Stimulated activated CD4-positive, alpha-beta T cell treated with anti-CD3 and anti-CD28 coated beads, Interleukin-4, amount 100 ng/mL, for 1 hour (primary cell): Measurements from ENCODE around the gene KRT13.
"Not testable (repeated sequence)": the region's sequence is repeated elsewhere in the genome, so short reads cannot be mapped to it uniquely, and the experiment has no call there.

Experiments used
- DNase-seq: peaks from one replicate; pipeline ENCODE4 v3.0.0-alpha.2; 2020

The KRT13 gene

GRCh38 chr17:41505007-41505808, at the start of gene KRT13:
Gene KRT13, minus strand, starts transcription at chr17:41505612. Its CDS starts 62 bp downstream, at chr17:41505550.
- no peak for DNase-seq

- no peak for DNase-seq
Measured at GRCh38 chr17:41553987-41554680, 48.7 kb upstream of the KRT13 start.

- no peak for DNase-seq
Measured at GRCh38 chr17:41553176-41553575, 47.8 kb upstream of the KRT13 start.

GRCh38 chr17:41552455-41552854, 47.0 kb upstream of the KRT13 start:
- DNase-seq: no peak

- DNase-seq: no peak
Measured at GRCh38 chr17:41551365-41551764, 46.0 kb upstream of the KRT13 start.

GRCh38 chr17:41549596-41550039, 44.2 kb upstream of the KRT13 start:
- DNase-seq: no peak

GRCh38 chr17:41548844-41549595, 43.6 kb upstream of the KRT13 start:
- peak; percentile 84 for DNase-seq

GRCh38 chr17:41547921-41548843, 42.8 kb upstream of the KRT13 start:
- DNase-seq: peak; percentile 69

GRCh38 chr17:41547378-41547841, 42.0 kb upstream of the KRT13 start:
- DNase-seq: no peak

GRCh38 chr17:41546819-41547218, 41.4 kb upstream of the KRT13 start:
- DNase-seq: no peak

GRCh38 chr17:41545829-41546410, 40.5 kb upstream of the KRT13 start:
- DNase-seq: no peak

GRCh38 chr17:41544935-41545334, 39.5 kb upstream of the KRT13 start:
- DNase-seq: no peak

- DNase-seq: no peak
Measured at GRCh38 chr17:41544491-41544892, 39.1 kb upstream of the KRT13 start.

GRCh38 chr17:41542786-41543185, 37.4 kb upstream of the KRT13 start:
- not testable (repeated sequence) for DNase-seq

GRCh38 chr17:41542357-41542756, 36.9 kb upstream of the KRT13 start:
- DNase-seq: no peak

GRCh38 chr17:41540921-41541625, 35.7 kb upstream of the KRT13 start:
- DNase-seq: no peak

- DNase-seq: no peak
Measured at GRCh38 chr17:41539979-41540701, 34.7 kb upstream of the KRT13 start.

- no peak for DNase-seq
Measured at GRCh38 chr17:41539071-41539492, 33.7 kb upstream of the KRT13 start.

- DNase-seq: no peak
Measured at GRCh38 chr17:41538565-41538991, 33.2 kb upstream of the KRT13 start.

GRCh38 chr17:41537990-41538389, 32.6 kb upstream of the KRT13 start:
- DNase-seq: no peak
